WTC11 (cell line): ENCODE measurements around the gene LELP1. TPM values are rescaled to one million over a fixed set of nuclear protein-coding genes. Genes with fewer than 3 reads are reported as not detected.
"Not testable (repeated sequence)": the region's sequence is repeated elsewhere in the genome, so short reads cannot be mapped to it uniquely, and the experiment has no call there.

ENCODE experiments used
- ATAC-seq: fragments of 200-7000 bp; cut with Tn5 transposase; 2 replicates; pipeline ENCODE4 v1.10.0; 2021; ENCODE audit warnings: mild to moderate bottlenecking, moderate library complexity
- CTCF ChIA-PET: fragments of 300-600 bp; sonication (Branson Sonifier 250); formaldehyde crosslinking; loops from one replicate; lab custom pipeline; 2021; ENCODE audit warnings: antibody characterized with exemption; lab: Charles Lee
- POLR2A ChIA-PET: fragments of 350-600 bp; sonication (Branson Sonifier 250); formaldehyde crosslinking; loops from one replicate; lab custom pipeline; 2021; ENCODE audit warnings: antibody characterized with exemption; lab: Charles Lee
- DNase-seq: peaks from one replicate; pipeline ENCODE4 v3.0.0; 2021; ENCODE audit warnings: low spot score
- H3K27ac Mint-ChIP-seq: 2 replicates; pipeline ENCODE4 v1.8.0; 2021; ENCODE audit warnings: mixed read lengths
- H3K27me3 Mint-ChIP-seq: 2 replicates; pipeline ENCODE4 v1.8.0; 2021; ENCODE audit warnings: low read depth, mild to moderate bottlenecking, moderate library complexity, mixed read lengths
- H3K36me3 Mint-ChIP-seq: 2 replicates; pipeline ENCODE4 v1.8.0; 2021; ENCODE audit warnings: mixed read lengths
- H3K4me1 Mint-ChIP-seq: 2 replicates; pipeline ENCODE4 v1.8.0; 2022; ENCODE audit warnings: mixed read lengths
- H3K4me3 Mint-ChIP-seq: 2 replicates; pipeline ENCODE4 v1.8.0; 2021; ENCODE audit warnings: mild to moderate bottlenecking, moderate library complexity, mixed read lengths
- H3K9me3 Mint-ChIP-seq: 2 replicates; pipeline ENCODE4 v1.8.0; 2021; ENCODE audit warnings: mixed read lengths
- ATF3 ChIP-seq: sonication (generic); formaldehyde crosslinking; conservative IDR thresholded peaks from 2 replicates; pipeline ENCODE4 v1.8.1; 2022; ENCODE audit warnings: mild to moderate bottlenecking, missing genetic modification reagents
- CBFB ChIP-seq: sonication (generic); formaldehyde crosslinking; IDR thresholded peaks from 2 replicates; pipeline ENCODE4 v1.8.1; 2022; ENCODE audit warnings: mild to moderate bottlenecking, low read depth, missing genetic modification reagents
- E2F5 ChIP-seq: sonication (generic); formaldehyde crosslinking; IDR thresholded peaks from 2 replicates; pipeline ENCODE4 v1.8.1; 2022; ENCODE audit warnings: mild to moderate bottlenecking, moderate library complexity, missing genetic modification reagents
- ELF4 ChIP-seq: sonication (generic); formaldehyde crosslinking; IDR thresholded peaks from 2 replicates; pipeline ENCODE4 v1.8.1; 2022; ENCODE audit warnings: low read depth, mild to moderate bottlenecking, moderate library complexity, missing genetic modification reagents
- GABPB1 ChIP-seq: sonication (generic); formaldehyde crosslinking; IDR thresholded peaks from 2 replicates; pipeline ENCODE4 v1.8.1; 2023; ENCODE audit warnings: mild to moderate bottlenecking, missing genetic modification reagents
- GRHL2 ChIP-seq: fragments of 250-450 bp; sonication (Bioruptor Pico); IDR thresholded peaks from 2 replicates; pipeline ENCODE4 v1.8.0; 2022; ENCODE audit warnings: mild to moderate bottlenecking, moderate library complexity; ENCODE audit not compliant: insufficient replicate concordance, severe bottlenecking
- IRF2 ChIP-seq: sonication (generic); formaldehyde crosslinking; IDR thresholded peaks from 2 replicates; pipeline ENCODE4 v1.8.0; 2022; ENCODE audit warnings: low read depth, missing genetic modification reagents, borderline replicate concordance
- KAT7 ChIP-seq: sonication (generic); formaldehyde crosslinking; IDR thresholded peaks from 2 replicates; pipeline ENCODE4 v1.8.1; 2023; ENCODE audit warnings: missing genetic modification reagents, mild to moderate bottlenecking, borderline replicate concordance
- NR1H2 ChIP-seq: sonication (generic); formaldehyde crosslinking; IDR thresholded peaks from 2 replicates; pipeline ENCODE4 v1.9.0; 2021; ENCODE audit warnings: mild to moderate bottlenecking, moderate library complexity, missing genetic modification reagents
- SMAD4 ChIP-seq: sonication (generic); formaldehyde crosslinking; IDR thresholded peaks from 2 replicates; pipeline ENCODE4 v1.8.0; 2022; ENCODE audit warnings: mild to moderate bottlenecking, missing genetic modification reagents
- ZNF281 ChIP-seq: sonication (generic); formaldehyde crosslinking; IDR thresholded peaks from 2 replicates; pipeline ENCODE4 v1.8.0; 2023; ENCODE audit warnings: mild to moderate bottlenecking, missing genetic modification reagents
- ZNF396 ChIP-seq: fragments of 250-450 bp; sonication (Bioruptor Pico); IDR thresholded peaks from 2 replicates; pipeline ENCODE4 v1.8.0; 2021; ENCODE audit warnings: mild to moderate bottlenecking, moderate library complexity, borderline replicate concordance
- ZNF423 ChIP-seq: fragments of 250-450 bp; sonication (Bioruptor Pico); IDR thresholded peaks from 2 replicates; pipeline ENCODE4 v2.1.2; 2022; ENCODE audit warnings: mild to moderate bottlenecking, moderate library complexity
- ZNF425 ChIP-seq: fragments of 250-450 bp; sonication (Bioruptor Pico); conservative IDR thresholded peaks from 2 replicates; pipeline ENCODE4 v1.9.0; 2021; ENCODE audit warnings: mild to moderate bottlenecking
- ZNF671 ChIP-seq: fragments of 250-450 bp; sonication (Bioruptor Pico); IDR thresholded peaks from 2 replicates; pipeline ENCODE4 v1.8.0; 2021; ENCODE audit warnings: mild to moderate bottlenecking
- total RNA-seq: library from RNA; stranded (reverse); gene quantifications from 3 replicates; pipeline ENCODE4 v1.2.3, GENCODE V29; 2021
- TF ChIP-seq, protein P1 (sequence below): fragments of 200-600 bp; IDR thresholded peaks from 2 replicates; pipeline ENCODE4 v1.8.0; 2022; ENCODE audit warnings: antibody characterized with exemption
- TF ChIP-seq, protein P2 (sequence below): sonication (generic); formaldehyde crosslinking; IDR thresholded peaks from 2 replicates; pipeline ENCODE4 v1.8.1; 2023; ENCODE audit warnings: mild to moderate bottlenecking, missing genetic modification reagents, moderate library complexity
- TF ChIP-seq, protein P3 (sequence below): sonication (generic); formaldehyde crosslinking; IDR thresholded peaks from 2 replicates; pipeline ENCODE4 v1.8.1; 2022; ENCODE audit warnings: low read depth, mild to moderate bottlenecking, moderate library complexity, missing genetic modification reagents, borderline replicate concordance
- TF ChIP-seq, protein P4 (sequence below): sonication (generic); formaldehyde crosslinking; IDR thresholded peaks from 2 replicates; pipeline ENCODE4 v1.8.1; 2023; ENCODE audit warnings: mild to moderate bottlenecking, missing genetic modification reagents, borderline replicate concordance

Gene LELP1
- total RNA-seq, 1 experiment from 2014 or later = not detected

DNA sequence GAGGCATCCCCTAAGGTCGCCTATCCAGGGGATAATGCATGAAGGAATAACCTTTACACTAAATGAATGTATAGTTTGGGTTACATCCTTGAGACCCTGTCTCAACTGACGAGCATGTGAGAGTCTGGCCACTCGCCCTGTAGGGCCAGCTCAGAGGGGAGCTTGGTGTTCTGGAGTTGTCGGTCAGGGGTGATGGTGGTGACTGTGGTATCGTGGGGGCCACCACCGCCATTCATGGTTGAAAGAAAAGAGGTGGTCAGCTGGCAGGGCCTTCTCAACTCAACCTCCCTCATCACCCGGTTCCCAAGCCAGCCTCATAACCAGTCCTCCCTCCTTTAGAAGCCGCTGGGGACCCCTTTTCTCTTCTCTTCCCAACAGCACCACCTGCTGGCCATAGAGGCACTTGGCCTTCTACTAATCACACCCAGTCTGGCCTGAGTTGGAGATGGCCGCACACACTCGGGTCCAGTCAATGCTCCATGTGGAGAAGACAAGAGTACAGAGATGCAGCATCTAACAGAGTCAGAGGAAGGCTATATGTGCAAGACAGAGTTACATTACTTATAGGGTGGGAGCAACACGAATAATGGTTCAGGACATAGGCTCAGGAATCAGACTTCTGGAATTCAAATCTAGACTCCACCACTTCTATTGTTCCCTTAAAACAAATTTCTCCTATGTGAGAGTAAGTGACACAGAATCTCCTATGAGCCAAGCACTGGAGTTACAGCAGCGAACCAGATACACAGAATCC lies 26.0 kb downstream of the LELP1 start:
- H3K36me3 Mint-ChIP-seq, POLR2A ChIA-PET, H3K27ac Mint-ChIP-seq, H3K4me3 Mint-ChIP-seq, H3K4me1 Mint-ChIP-seq, H3K27me3 Mint-ChIP-seq: not testable (repeated sequence)
- peak; percentile 79 for DNase-seq
- CTCF ChIA-PET = interaction anchor here (0.6 to 4.1 kb wide), 10 partner anchors 17 to 358 kb away, joined by 3 to 23 read pairs (median 5); partner anchors contain the start of gene SMCP
- ATAC-seq = peak; percentile 98
- TF ChIP-seq, protein P1, sequence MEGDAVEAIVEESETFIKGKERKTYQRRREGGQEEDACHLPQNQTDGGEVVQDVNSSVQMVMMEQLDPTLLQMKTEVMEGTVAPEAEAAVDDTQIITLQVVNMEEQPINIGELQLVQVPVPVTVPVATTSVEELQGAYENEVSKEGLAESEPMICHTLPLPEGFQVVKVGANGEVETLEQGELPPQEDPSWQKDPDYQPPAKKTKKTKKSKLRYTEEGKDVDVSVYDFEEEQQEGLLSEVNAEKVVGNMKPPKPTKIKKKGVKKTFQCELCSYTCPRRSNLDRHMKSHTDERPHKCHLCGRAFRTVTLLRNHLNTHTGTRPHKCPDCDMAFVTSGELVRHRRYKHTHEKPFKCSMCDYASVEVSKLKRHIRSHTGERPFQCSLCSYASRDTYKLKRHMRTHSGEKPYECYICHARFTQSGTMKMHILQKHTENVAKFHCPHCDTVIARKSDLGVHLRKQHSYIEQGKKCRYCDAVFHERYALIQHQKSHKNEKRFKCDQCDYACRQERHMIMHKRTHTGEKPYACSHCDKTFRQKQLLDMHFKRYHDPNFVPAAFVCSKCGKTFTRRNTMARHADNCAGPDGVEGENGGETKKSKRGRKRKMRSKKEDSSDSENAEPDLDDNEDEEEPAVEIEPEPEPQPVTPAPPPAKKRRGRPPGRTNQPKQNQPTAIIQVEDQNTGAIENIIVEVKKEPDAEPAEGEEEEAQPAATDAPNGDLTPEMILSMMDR = peak; percentile 52; the same call in 1 of the 2 replicates
- TF ChIP-seq, all 79 proteins: peak for 1; not testable (repeated sequence) for 78
- not testable (repeated sequence) for H3K9me3 Mint-ChIP-seq

GRCh38 chr1:153231363-153231762 lies 28.1 kb downstream of the LELP1 start:
- H3K27me3 Mint-ChIP-seq = peaks cover 3% of the 10 kb centered on the region; the same call in 1 of the 2 replicates
- no peaks in the 10 kb centered on the region for H3K9me3 Mint-ChIP-seq
- CTCF ChIA-PET = interaction anchor here (1.7 kb wide), 1 partner anchor 39 kb away, joined by 4 read pairs; no protein-coding TSS in a partner anchor
- DNase-seq (no peak), ATAC-seq (no peak)
- no peaks in the 10 kb centered on the region for H3K4me1 Mint-ChIP-seq
- H3K36me3 Mint-ChIP-seq = no peaks in the 10 kb centered on the region
- no peak overlapping the region for H3K4me3 Mint-ChIP-seq
- H3K27ac Mint-ChIP-seq = no peak overlapping the region
- POLR2A ChIA-PET = no interaction called here
- no peak for TF ChIP-seq IRF2 (CRISPR knock-in tag)
- TF ChIP-seq ZNF281 (CRISPR knock-in tag) = no peak
- no peak for TF ChIP-seq ZNF423 (CRISPR knock-in tag)
- no peak for TF ChIP-seq CBFB (CRISPR knock-in tag)
- no peak for TF ChIP-seq ATF3
- TF ChIP-seq, protein P2, sequence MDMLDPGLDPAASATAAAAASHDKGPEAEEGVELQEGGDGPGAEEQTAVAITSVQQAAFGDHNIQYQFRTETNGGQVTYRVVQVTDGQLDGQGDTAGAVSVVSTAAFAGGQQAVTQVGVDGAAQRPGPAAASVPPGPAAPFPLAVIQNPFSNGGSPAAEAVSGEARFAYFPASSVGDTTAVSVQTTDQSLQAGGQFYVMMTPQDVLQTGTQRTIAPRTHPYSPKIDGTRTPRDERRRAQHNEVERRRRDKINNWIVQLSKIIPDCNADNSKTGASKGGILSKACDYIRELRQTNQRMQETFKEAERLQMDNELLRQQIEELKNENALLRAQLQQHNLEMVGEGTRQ = no peak
- TF ChIP-seq SMAD4 (CRISPR knock-in tag) = no peak
- no peak for TF ChIP-seq GABPB1 (CRISPR knock-in tag)
- TF ChIP-seq, protein P3, sequence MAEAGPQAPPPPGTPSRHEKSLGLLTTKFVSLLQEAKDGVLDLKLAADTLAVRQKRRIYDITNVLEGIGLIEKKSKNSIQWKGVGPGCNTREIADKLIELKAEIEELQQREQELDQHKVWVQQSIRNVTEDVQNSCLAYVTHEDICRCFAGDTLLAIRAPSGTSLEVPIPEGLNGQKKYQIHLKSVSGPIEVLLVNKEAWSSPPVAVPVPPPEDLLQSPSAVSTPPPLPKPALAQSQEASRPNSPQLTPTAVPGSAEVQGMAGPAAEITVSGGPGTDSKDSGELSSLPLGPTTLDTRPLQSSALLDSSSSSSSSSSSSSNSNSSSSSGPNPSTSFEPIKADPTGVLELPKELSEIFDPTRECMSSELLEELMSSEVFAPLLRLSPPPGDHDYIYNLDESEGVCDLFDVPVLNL = no peak
- TF ChIP-seq ZNF425 = no peak
- TF ChIP-seq E2F5 (CRISPR knock-in tag) = no peak
- no peak for TF ChIP-seq NR1H2 (CRISPR knock-in tag)
- TF ChIP-seq ZNF671 (CRISPR knock-in tag) = no peak
- TF ChIP-seq, protein P4, sequence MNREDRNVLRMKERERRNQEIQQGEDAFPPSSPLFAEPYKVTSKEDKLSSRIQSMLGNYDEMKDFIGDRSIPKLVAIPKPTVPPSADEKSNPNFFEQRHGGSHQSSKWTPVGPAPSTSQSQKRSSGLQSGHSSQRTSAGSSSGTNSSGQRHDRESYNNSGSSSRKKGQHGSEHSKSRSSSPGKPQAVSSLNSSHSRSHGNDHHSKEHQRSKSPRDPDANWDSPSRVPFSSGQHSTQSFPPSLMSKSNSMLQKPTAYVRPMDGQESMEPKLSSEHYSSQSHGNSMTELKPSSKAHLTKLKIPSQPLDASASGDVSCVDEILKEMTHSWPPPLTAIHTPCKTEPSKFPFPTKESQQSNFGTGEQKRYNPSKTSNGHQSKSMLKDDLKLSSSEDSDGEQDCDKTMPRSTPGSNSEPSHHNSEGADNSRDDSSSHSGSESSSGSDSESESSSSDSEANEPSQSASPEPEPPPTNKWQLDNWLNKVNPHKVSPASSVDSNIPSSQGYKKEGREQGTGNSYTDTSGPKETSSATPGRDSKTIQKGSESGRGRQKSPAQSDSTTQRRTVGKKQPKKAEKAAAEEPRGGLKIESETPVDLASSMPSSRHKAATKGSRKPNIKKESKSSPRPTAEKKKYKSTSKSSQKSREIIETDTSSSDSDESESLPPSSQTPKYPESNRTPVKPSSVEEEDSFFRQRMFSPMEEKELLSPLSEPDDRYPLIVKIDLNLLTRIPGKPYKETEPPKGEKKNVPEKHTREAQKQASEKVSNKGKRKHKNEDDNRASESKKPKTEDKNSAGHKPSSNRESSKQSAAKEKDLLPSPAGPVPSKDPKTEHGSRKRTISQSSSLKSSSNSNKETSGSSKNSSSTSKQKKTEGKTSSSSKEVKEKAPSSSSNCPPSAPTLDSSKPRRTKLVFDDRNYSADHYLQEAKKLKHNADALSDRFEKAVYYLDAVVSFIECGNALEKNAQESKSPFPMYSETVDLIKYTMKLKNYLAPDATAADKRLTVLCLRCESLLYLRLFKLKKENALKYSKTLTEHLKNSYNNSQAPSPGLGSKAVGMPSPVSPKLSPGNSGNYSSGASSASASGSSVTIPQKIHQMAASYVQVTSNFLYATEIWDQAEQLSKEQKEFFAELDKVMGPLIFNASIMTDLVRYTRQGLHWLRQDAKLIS (CRISPR knock-in tag) = no peak
- no peak for TF ChIP-seq ELF4
- no peak for TF ChIP-seq KAT7
- no peak for TF ChIP-seq ZNF396
- no peak for TF ChIP-seq GRHL2 (CRISPR knock-in tag)
